Upper lobe of left lung (tissue), 6 donors: ENCODE results near the gene LHX5. TPM values are rescaled to one million over a fixed set of nuclear protein-coding genes. Genes with fewer than 3 reads are reported as not detected.

Source experiments
- ATAC-seq, 2 donors: fragments of 200-7000 bp; cut with Tn5 transposase; one replicate each; pipeline ENCODE4 v1.9.1; 2022; ENCODE audit warnings: mild to moderate bottlenecking in 2 of 2, moderate library complexity in 2 of 2; ENCODE audit not compliant: low FRiP score in 2 of 2
- DNase-seq, 2 donors: peaks; one replicate each; pipeline ENCODE4 v3.0.0-alpha.2; 2019 to 2020
- H3K27ac ChIP-seq, 4 donors: fragments of 200-600 bp; sonication (generic); one replicate each; pipeline ENCODE4 v1.5.1; 2016 to 2019
- H3K27me3 ChIP-seq, 4 donors: fragments of 200-600 bp; sonication (generic); one replicate each; pipeline ENCODE4 v1.5.1; 2017 to 2019
- H3K36me3 ChIP-seq, 4 donors: fragments of 200-600 bp; sonication (generic); one replicate each; pipeline ENCODE4 v1.5.1; 2016 to 2019
- H3K4me1 ChIP-seq, 4 donors: fragments of 200-600 bp; sonication (generic); one replicate each; pipeline ENCODE4 v1.5.1; 2018 to 2019
- H3K4me3 ChIP-seq, 4 donors: fragments of 200-600 bp; sonication (generic); one replicate each; pipeline ENCODE4 v1.5.1; 2017 to 2019; ENCODE audit warnings: mild to moderate bottlenecking in 2 of 4, moderate library complexity in 1 of 4
- H3K9me3 ChIP-seq, 4 donors: fragments of 200-600 bp; sonication (generic); one replicate each; pipeline ENCODE4 v1.5.1; 2018 to 2019
- EP300 ChIP-seq, 4 donors: sonication (generic); formaldehyde crosslinking; IDR thresholded peaks; one replicate each; pipeline ENCODE4 v1.5.1; 2017; ENCODE audit warnings: antibody characterized with exemption in 4 of 4, control low read depth in 2 of 4
- POLR2A ChIP-seq, 4 donors: fragments of 450-650 bp; IDR thresholded peaks; one replicate each; pipeline ENCODE4 v1.5.1; 2016 to 2017; ENCODE audit warnings: antibody characterized with exemption in 4 of 4, mild to moderate bottlenecking in 2 of 4
- POLR2AphosphoS5 ChIP-seq, 2 donors: sonication (generic); formaldehyde crosslinking; IDR thresholded peaks; one replicate each; pipeline ENCODE4 v1.5.1; 2017; ENCODE audit warnings: antibody characterized with exemption in 2 of 2
- WGBS, 2 donors: methylation state at CpG; one replicate each; pipeline ENCODE4 v1.1.5; 2017 to 2018; 5-methylcytosine and 5-hydroxymethylcytosine counted together
- total RNA-seq, 6 donors: library from RNA; depleted of rRNA in 4 of 6; stranded (reverse); fragments of >200 nt in 4 of 6; gene quantifications; one replicate each; pipeline versions ENCODE4 v1.1.0 to v1.2.1, GENCODE V29; 2016 to 2021
- TF ChIP-seq, protein P1 (sequence below), 6 experiments: fragments of 450-650 bp in 4 of 6; fragments of 200-600 bp in 2 of 6; sonication (generic) in 2 of 6; IDR thresholded peaks; one replicate each; pipeline ENCODE4 v1.5.1; 2016 to 2019; ENCODE audit warnings: antibody characterized with exemption in 6 of 6
- donor health status: DM: no; HTN: no; CAD: no; lungs with moderate emphysema.
- donor health status: DM: no; HTN: yes; CAD: no; lungs with severe emphysema.

LHX5 gene
- total RNA-seq, 6 donors from 2014 or later: not detected

DNA sequence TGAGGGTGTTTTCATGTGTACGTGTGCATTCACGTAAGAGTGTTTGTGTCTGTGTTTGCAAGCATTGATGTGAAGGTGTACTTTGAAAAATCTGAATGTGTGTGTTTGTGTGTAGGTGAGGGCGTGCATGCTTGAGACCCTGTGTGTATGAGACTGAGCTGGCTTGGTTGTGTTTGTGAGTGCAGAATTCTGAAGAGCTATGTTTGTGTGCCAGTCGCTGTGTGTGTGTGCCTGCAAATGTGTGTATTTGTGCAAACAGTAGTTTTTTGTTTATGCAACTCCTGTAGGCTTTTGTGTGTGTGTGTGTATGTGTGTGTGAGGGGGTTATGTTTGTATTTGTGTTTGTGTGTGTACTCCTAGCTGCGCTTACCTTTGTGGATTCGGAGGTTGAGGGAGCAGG lies 1.7 kb upstream of the LHX5 start:
- no peak overlapping the region for H3K27ac ChIP-seq
- ATAC-seq (no peak), DNase-seq (no peak)
- H3K4me3 ChIP-seq: no peak overlapping the region
- 12 to 14% methylated on average over 5 to 6 of the region's 6 CpGs for WGBS, 2 donors
- H3K9me3 ChIP-seq: no peaks in the 10 kb centered on the region
- peaks cover 0 to 8% (median 0%) of the 10 kb centered on the region in 4 donors for H3K4me1 ChIP-seq
- H3K27me3 ChIP-seq: peaks cover 0 to 84% (median 47%) of the 10 kb centered on the region in 4 donors
- TF ChIP-seq EP300 (IDR thresholded peaks at IDR 0.05) (no peak), POLR2A (IDR thresholded peaks at IDR 0.05) (no peak), POLR2AphosphoS5 (IDR thresholded peaks at IDR 0.05) (no peak)
- TF ChIP-seq, protein P1, sequence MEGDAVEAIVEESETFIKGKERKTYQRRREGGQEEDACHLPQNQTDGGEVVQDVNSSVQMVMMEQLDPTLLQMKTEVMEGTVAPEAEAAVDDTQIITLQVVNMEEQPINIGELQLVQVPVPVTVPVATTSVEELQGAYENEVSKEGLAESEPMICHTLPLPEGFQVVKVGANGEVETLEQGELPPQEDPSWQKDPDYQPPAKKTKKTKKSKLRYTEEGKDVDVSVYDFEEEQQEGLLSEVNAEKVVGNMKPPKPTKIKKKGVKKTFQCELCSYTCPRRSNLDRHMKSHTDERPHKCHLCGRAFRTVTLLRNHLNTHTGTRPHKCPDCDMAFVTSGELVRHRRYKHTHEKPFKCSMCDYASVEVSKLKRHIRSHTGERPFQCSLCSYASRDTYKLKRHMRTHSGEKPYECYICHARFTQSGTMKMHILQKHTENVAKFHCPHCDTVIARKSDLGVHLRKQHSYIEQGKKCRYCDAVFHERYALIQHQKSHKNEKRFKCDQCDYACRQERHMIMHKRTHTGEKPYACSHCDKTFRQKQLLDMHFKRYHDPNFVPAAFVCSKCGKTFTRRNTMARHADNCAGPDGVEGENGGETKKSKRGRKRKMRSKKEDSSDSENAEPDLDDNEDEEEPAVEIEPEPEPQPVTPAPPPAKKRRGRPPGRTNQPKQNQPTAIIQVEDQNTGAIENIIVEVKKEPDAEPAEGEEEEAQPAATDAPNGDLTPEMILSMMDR (IDR thresholded peaks at IDR 0.05): no peak
- H3K36me3 ChIP-seq: no peaks in the 10 kb centered on the region

DNA sequence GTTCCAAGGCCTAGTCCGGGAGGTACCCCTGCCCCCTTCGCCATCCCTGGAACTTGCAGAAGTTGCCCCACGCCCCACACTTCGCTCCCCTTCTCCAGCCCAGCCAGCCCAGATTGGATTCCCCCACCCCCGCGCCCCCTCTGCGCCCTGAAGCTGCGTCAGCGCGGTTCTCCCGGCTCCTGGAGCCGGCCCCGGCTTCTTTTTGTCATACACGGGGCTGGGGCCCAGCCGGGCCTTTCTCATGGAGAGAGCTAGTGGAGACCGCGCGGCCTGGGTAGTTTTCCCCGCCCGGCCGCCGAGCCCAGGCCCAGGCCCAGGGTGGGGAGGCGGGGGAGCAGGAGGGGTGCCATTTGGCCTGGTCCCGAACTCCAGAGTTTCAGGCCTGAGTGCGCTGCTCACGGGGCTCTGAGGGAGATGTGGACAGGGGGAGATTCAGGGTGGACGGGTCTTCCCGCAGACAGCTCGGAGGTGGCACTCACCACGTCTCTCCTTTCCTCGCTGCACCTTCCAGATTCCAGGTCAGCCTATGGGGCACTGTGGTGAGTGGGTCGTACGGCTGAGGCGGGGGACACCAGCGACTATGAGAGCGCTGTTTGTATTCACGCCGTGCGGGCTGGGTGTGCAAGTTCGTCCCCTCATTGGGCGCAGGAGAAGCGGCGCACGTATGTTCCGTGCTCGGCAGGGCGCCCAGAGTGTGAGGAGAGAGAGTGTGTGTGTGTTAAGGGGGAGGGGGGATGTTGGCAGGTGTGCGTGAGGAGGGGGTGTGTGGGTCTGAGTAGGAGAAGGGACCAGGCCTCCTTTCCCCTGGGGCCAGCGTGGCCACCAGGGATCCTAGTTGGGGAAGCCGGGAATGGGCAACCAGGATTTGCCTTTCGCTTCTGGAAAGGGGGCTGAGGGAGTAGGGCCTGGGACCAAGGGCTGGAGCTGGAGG lies 785 bp upstream of the LHX5 start:
- Histone ChIP-seq H3K4me3 (no peak overlapping the region), H3K27me3 (peaks cover 0 to 84% (median 46%) of the 10 kb centered on the region in 4 donors), H3K36me3 (no peaks in the 10 kb centered on the region), H3K27ac (no peak overlapping the region), H3K9me3 (no peaks in the 10 kb centered on the region), H3K4me1 (peaks cover 2 to 18% (median 8%) of the 10 kb centered on the region in 4 donors)
- 3 to 5% methylated on average over 12 to 39 of the region's 51 CpGs for WGBS, 2 donors
- ATAC-seq (no peak), DNase-seq (peak in 1 of 2 donors; percentile 62)
- TF ChIP-seq POLR2AphosphoS5 (IDR thresholded peaks at IDR 0.05) (no peak), EP300 (IDR thresholded peaks at IDR 0.05) (no peak), POLR2A (IDR thresholded peaks at IDR 0.05) (no peak)
- TF ChIP-seq, protein P1 (IDR thresholded peaks at IDR 0.05): no peak

DNA sequence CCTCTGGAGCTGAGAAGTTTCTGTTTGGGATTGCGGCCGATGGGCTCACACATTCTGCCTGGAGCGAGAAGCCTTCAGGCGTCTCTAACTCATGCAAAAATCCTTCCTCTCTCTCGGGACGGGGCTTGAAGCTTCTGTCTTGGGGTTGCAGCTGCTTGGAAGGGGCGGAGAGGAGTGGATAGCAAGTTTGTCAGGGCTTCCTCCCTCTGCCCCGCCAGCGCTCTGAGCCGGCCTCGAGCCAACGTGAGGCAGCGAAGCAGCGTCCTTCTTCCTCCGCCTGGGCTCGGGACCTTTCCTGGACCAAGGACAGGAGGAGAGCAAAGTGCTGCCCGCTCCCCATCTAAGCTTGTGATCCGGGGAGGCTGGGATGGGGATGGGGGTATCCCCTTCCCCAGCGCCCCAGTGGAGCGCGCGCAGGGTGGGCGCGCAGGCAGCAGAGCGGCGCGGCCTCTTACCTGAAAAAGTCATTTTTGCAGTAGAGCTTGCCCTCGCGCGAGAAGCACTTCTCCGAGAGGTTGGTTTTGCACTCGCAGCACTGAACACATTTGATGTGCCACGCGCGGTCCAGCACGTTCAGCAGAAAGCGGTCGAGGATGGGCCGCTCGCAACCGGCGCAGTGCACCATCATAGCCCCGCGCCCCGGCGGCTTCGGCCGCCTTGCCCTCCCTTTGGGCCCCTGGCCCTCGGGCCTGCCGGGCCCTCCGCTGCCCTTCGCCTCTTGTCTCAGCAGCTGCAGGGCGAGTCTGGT lies 626 bp downstream of the LHX5 start:
- H3K9me3 ChIP-seq: no peaks in the 10 kb centered on the region
- no peak overlapping the region for H3K4me3 ChIP-seq
- DNase-seq: peak in 1 of 2 donors; percentile 59
- 0 to 1% methylated on average over 22 to 23 of the region's 53 CpGs for WGBS, 2 donors
- no peaks in the 10 kb centered on the region for H3K36me3 ChIP-seq
- no peak for TF ChIP-seq EP300 (IDR thresholded peaks at IDR 0.05)
- TF ChIP-seq, protein P1 (IDR thresholded peaks at IDR 0.05): no peak
- no peak for TF ChIP-seq POLR2AphosphoS5 (IDR thresholded peaks at IDR 0.05)
- no peak for TF ChIP-seq POLR2A (IDR thresholded peaks at IDR 0.05)
- ATAC-seq: no peak
- H3K27ac ChIP-seq: no peak overlapping the region
- peaks cover 0 to 90% (median 47%) of the 10 kb centered on the region in 4 donors for H3K27me3 ChIP-seq
- H3K4me1 ChIP-seq: peaks cover 2 to 23% (median 13%) of the 10 kb centered on the region in 4 donors

DNA sequence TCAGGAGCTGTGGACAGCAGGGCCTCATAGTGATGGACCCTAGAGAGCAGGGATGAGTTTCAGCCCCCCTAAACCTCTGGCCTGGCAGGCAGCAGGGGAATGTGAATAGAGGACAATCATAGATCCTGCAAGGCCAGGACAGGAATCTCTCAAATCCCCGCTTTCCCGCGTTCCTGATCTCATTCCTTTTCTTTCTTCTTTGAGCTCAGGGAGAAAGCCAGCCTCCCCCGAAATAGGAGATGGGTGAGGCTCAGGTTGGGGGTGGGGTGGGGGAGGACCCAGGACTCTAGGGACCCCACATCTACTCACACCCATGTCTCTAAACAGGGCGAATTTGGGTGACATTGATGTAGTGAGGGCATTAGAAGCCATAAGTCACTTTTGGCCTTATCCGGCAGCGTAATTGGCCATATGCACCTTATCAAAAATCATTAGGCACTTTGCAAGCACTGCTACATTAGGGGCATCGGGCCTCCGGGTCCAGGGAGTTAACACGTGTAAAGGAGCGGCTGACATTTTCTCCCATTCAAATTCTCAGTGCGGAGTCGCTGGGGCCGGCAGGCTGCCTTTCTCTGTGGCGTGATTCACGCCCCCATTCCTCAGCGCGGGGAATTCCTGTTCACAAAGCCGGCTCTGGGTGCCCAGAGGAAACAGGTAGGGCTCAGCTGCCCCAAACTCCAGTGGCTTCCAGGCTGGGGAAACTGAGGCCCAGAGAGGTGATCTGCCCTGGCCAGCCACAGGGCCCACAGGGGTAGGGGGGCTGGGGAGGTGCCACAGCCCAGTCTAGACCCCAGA lies 1.5 kb downstream of the LHX5 start:
- Histone ChIP-seq H3K27me3 (peaks cover 0 to 90% (median 47%) of the 10 kb centered on the region in 4 donors), H3K4me1 (peaks cover 5 to 32% (median 15%) of the 10 kb centered on the region in 4 donors), H3K9me3 (no peaks in the 10 kb centered on the region), H3K4me3 (no peak overlapping the region), H3K36me3 (no peaks in the 10 kb centered on the region), H3K27ac (no peak overlapping the region)
- TF ChIP-seq POLR2AphosphoS5 (IDR thresholded peaks at IDR 0.05) (no peak), EP300 (IDR thresholded peaks at IDR 0.05) (no peak), POLR2A (IDR thresholded peaks at IDR 0.05) (no peak)
- TF ChIP-seq, protein P1 (IDR thresholded peaks at IDR 0.05): no peak
- DNase-seq (peak in 1 of 2 donors; percentile 12), ATAC-seq (no peak)
- WGBS, 2 donors: 4 to 6% methylated on average over 16 to 17 of the region's 19 CpGs
